Activated CD8-positive, alpha-beta memory T cell treated with anti-CD3 and anti-CD28 coated beads for 36 hours (primary cell): ENCODE data around the gene COA1. TPM values are rescaled to one million over a fixed set of nuclear protein-coding genes. Genes with fewer than 3 reads are reported as not detected.
"Not testable (repeated sequence)": the region's sequence is repeated elsewhere in the genome, so short reads cannot be mapped to it uniquely, and the experiment has no call there.

Experiments
- CTCF ChIA-PET: fragments of 350-600 bp; sonication (Branson Sonifier 250); formaldehyde crosslinking; loops from one replicate; lab custom pipeline; 2021; ENCODE audit warnings: antibody characterized with exemption; lab: Charles Lee
- POLR2A ChIA-PET: fragments of 350-600 bp; sonication (Branson Sonifier 250); formaldehyde crosslinking; loops from one replicate; lab custom pipeline; 2021; ENCODE audit warnings: antibody characterized with exemption; lab: Charles Lee
- total RNA-seq, 2 experiments: library from RNA; stranded (reverse); gene quantifications; one replicate each; pipeline ENCODE4 v1.2.3, GENCODE V29; 2021

Gene COA1
- total RNA-seq, 2 experiments from 2014 or later, result 82.9 to 85.6 TPM

DNA sequence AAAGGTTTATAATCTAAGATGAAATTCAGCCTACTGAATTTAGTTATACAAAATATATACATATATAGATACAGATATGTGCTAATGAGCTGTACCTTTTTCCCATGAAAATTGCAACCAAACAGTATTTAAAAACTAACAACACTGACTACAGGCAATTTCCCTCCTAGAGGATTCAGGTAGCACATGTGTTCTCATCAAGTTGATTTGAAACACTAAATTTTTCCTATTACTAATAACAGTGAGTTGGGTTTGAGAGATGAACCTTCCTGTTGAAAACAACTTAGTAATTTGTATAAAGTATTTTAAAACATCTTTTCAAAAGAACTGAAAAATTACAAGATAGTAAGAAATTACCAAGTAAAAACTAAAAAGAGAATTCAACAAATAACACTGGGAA lies 51.5 kb downstream of the COA1 start:
- ChIA-PET POLR2A (no interaction called here), CTCF (interaction anchor here (0.7 to 1.1 kb wide), 4 partner anchors 29 to 95 kb away, joined by 3 to 5 read pairs (median 4); partner anchors contain the start of gene STK17A)

DNA sequence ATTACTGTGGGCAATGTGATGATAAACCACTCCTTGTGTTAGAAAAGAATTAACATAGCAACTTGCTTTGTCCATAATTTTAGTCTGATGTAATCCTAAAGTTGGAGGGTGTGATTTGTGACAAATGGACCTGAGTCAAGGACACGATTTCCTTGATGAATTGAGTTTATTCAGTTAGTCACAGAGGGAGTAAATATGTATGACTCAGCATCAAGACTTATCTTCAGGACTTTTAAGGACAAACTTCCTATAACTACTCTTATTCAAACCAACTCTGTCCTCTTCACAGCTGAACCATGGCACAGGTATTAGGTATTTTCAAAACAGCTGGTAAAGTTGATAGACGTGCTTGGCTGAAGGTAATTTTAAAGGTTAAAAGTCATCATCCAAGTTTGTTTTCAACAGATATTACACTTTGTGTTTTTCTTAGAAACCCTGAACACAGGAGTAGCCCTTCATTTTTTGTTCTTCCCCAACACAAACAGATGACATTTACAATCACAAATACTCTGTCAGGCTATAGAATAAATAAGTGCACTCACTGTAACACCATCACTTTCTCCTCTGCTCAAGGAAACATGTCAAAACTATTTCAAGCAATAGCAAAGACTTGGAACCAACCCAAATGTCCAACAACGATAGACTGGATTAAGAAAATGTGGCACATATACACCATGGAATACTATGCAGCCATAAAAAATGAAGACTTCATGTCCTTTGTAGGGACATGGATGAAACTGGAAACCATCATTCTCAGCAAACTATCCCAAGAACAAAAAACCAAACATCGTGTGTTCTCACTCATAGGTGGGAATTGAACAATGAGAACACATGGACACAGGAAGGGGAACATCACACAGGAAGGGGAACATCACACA lies 54.5 kb downstream of the COA1 start:
- CTCF ChIA-PET, result interaction anchor here (0.6 kb wide), 1 partner anchor 24 kb away, joined by 3 read pairs; no protein-coding TSS in a partner anchor
- POLR2A ChIA-PET, result no interaction called here

DNA sequence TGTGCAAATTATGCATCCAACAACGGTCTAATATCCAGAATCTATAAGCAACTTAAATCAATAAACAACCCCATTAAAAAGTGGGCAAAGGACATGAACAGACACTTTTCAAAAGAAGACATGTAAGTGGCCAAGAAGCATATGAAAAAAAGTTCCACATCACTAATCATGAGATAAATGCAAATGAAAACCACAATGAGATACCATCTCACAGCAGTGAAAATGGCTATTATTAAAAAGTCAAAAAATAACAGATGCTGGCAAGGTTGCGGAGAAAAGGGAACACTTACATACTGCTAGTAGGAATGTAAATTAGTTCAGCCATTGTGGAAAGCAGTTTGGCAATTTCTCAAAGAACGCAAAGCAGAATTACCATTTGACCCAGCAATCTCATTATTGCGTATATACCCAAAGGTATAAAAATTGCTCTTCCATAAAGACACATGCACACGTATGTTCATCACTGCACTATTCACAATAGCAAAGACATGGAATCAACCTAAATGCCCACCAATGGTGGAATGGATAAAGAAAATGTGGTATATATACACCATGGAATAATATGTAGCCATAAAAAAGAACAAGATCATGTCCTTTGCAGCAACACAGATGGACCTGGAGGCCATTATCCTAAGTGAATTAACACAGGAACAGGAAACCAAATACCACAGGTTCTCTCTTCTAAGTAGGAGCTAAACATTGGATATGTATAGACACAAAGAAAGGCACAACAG lies 55.9 kb downstream of the COA1 start:
- CTCF ChIA-PET, result not testable (repeated sequence)

DNA sequence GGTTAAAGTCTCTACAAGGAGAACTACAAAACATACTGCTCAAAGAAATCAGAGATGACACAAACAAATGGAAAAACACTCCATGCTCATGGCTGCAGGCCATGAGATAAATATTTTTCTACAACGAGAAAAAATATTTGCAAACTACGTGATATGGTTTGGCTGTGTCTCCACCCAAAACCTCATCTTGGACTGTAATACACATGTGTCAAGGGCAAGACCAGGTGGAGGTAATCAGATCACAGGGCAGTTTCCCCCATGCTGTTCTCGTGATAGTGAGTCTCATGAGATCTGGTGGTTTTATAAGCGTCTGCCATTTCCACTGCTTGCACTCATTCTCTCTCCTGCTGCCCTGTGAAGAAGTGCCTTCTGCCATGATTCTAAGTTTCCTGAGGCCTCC lies 57.8 kb downstream of the COA1 start:
- CTCF ChIA-PET, result interaction anchor here (1.2 kb wide), 1 partner anchor 89 kb away, joined by 3 read pairs; the partner anchor contains the start of gene STK17A
- POLR2A ChIA-PET, result no interaction called here

More for the DNA sequence above, 55.9 kb downstream of the COA1 start:
- POLR2A ChIA-PET, result interaction anchor here (0.7 kb wide), 1 partner anchor 56 kb away, joined by 3 read pairs; the partner anchor contains the start of gene COA1

DNA sequence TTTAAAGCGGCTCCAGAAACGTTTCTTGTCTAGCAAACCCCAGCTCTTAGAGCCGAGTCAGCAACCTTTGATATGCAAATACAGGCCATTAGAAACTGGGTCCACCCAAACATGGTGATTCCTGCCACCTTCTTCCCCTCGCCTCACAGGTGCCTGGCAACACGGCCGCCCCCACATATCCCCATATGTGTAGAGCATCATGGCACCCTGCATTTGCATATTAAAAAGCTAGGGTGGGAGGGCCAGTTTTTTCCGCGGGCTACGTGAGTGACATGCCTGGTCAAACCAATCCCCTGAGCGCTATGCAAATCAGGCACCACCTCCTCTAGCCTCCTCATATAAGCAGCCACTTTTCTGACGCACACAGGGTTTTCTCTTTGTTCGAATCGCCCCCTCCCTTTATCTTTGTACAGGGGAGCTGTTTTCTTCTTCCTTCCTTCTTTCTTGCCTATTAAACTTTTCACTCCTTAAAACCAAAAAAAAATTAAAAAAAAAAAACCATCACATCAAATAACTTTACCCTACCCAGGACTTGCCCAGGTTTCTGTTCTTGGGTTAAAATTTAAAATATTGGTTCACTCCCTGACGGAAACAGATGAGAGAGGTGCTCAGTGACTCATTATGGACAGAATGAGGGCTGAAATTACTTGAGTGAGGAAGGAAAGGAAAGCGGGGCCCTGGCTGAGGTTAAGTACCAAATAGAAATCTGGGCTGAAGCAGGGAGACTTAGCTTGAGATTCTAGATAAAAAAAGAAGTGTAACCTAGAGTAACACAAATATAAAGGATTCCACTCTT lies 59.8 kb downstream of the COA1 start:
- CTCF ChIA-PET, result interaction anchor here (0.5 to 1.8 kb wide), 7 partner anchors 9 to 88 kb away, joined by 3 to 11 read pairs (median 3); partner anchors contain the start of gene STK17A
- POLR2A ChIA-PET, result interaction anchor here (0.6 to 2.3 kb wide), 6 partner anchors 19 to 87 kb away, joined by 4 to 10 read pairs (median 6); partner anchors contain the start of gene STK17A

DNA sequence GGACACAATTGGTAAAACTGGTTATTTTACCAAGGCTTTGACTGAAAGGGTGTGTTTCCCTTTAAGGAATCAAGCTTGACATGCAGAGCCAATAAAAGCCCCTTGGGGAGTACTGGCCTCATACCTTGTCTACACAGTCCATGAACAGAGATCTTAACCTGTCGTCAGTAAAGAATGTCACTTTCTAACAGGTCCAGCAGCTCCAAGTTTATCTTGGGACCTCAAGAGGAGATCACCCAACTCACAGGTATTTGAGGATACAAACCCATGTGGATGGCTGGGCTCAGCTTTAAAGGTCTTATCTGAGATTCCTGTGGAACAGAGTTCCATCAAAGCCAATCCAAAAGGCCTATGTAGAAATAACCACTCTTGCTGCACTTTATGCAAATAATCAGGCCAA lies 61.3 kb downstream of the COA1 start:
- CTCF ChIA-PET, result no interaction called here
- POLR2A ChIA-PET, result no interaction called here

DNA sequence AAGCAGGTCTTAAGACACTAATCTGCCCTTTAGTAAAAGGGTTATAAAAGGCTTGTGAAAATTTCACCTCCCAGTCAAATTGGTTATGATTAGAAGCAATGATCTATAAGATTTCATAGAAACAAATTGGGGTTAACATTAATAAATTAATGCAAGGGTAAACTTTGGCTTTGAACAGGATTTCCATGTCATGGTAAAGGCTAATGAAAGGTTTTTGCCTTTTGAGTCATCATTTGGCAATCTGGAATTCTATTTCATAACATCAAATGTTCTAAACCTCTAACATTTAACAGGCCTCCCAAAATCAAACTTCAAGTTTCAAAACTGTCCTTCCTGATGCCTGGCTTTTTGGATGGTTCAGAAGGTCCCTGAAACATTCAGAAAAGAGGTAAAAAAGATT lies 62.4 kb downstream of the COA1 start:
- ChIA-PET CTCF (no interaction called here), POLR2A (no interaction called here)

DNA sequence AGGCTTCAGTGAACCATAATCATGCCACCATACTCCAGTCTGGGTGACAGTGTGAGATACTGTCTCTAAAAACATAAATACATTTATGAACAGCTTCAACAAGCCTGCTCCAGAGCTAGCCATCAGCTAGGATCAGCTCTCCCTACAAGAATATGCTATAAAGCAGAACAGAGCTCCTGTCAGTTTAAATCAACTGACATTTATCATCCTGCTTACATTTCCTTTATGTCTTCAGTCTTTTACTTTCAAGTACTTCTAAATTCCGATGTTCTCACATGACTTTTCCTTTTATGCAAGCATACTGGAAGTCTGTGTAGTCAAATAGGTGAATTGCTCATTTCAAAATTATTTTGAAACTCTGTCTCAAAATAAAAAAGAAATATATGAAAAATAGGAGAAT lies 64.6 kb downstream of the COA1 start:
- CTCF ChIA-PET, result interaction anchor here (3.4 kb wide), 1 partner anchor 82 kb away, joined by 9 read pairs; the partner anchor contains the start of gene STK17A
- POLR2A ChIA-PET, result interaction anchor here (1.1 kb wide), 1 partner anchor 82 kb away, joined by 4 read pairs; the partner anchor contains the start of gene STK17A

DNA sequence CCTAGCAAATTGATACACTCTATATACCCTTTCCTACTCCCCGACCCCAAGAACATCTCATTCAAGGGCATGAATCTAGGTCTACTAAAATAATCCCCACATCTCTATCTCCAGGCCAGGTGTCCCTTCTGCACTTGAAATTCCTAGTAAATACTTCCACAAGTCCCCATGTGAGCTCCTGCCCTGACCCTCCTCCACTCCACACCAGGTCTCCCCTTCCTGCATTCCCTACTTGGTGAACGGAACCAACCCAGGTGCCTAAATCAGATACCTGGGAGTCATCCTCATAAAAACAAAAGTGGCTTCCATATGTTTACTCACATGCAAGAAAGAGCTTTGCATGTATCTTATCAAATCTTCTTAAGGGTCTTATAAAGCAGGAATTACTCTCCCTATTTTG lies 69.2 kb downstream of the COA1 start:
- CTCF ChIA-PET, result interaction anchor here (1.2 kb wide), 1 partner anchor 9 kb away, joined by 5 read pairs; no protein-coding TSS in a partner anchor
- POLR2A ChIA-PET, result no interaction called here

DNA sequence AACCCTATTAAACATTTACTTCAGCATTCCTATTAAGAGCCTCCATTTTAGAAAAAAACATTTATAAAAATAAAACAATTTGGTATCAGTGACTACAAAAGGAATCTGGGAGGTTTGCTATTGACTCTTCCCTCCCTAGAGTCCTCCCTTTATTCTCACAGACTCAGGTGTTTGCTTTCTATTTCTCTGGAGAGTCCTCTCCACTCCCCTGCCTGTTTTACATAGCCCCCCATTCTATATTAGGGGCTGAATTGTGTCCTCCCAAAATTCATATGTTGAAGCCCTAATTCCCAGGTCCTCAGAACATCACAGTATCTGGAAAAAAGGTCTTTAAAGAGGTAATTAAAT lies 69.8 kb downstream of the COA1 start:
- POLR2A ChIA-PET, result interaction anchor here (0.6 to 0.7 kb wide), 2 partner anchors 9 to 15 kb away, joined by 3 to 4 read pairs; no protein-coding TSS in a partner anchor
- CTCF ChIA-PET, result no interaction called here

DNA sequence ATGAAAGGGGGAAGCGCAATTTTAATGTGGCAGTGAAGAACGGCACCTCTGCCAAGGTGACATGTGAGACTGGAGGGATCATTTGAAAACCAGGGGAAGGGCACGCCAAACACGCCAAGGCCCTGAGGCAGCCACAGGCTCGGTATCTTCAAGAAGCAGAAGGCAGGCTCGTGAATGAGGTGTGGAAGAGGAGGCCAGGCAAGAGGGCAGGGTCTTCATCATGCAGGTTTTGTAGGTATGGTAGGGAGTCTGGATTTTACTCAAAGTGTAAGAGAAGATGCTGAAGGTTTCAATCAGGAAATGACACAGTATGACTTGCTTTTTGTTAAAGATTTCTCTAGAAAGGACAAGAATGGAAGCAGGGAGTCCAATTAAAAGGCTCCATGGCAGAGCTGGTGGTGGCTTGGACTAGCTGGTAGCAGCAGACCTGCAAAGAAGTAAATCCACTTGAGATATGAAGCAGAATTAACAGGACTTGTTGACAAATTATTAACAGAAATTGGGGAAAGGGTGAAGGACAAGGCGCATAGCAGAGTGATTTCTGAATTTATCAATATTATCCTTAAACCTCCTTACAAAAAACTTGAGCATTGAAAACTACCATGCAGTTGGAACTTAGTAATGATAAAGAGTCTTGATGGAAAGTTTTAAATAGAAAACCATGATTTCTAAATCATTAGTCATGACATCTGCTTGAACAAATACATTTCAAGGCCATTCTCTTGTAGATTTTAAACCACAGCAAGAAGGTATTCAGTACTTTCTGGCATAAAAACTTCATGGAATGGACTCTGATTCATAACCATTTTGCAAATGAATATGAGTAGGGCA lies 70.4 kb downstream of the COA1 start:
- POLR2A ChIA-PET, result interaction anchor here (0.6 to 0.7 kb wide), 2 partner anchors 8 to 14 kb away, joined by 3 to 4 read pairs; no protein-coding TSS in a partner anchor
- CTCF ChIA-PET, result no interaction called here

DNA sequence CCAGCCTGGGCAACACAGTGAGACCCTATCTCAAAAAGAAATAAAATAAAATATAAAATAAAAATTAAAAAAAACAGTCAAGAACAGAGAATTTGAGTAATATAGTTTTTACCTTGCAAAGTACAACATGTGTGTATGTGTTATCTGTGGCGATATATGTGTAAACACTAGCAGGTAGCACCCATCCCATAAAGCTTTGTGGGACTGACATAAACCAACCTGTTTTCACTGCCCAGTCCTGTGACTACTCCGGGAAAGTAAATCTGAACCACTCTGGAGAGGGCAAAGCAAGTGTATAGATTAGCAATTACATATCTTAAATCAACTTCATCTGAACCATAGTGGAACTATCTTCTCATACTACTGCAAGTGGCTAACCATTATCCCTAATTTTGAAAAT lies 72.3 kb downstream of the COA1 start:
- CTCF ChIA-PET, result interaction anchor here (2.0 kb wide), 1 partner anchor 74 kb away, joined by 7 read pairs; the partner anchor contains the start of gene STK17A
- POLR2A ChIA-PET, result no interaction called here

DNA sequence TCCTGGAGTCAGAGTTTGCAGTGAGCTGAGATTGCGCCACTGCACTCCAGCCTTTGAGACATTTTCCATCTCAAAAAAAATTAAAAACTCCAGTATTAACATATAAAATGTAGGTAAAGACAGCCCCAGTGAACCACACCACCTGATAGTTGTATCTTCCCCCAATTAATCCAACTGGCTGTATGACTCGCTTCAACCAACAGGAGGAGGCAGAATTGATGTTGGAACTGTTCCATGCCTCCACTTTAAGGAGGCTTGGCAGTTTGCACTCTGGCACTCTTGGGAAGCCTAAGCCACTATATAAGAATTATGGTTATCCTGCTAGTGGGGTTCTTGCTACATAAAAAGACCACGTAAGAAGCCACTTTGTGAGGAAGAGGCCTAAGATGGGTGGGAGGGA lies 73.7 kb downstream of the COA1 start:
- ChIA-PET POLR2A (no interaction called here), CTCF (interaction anchor here (2.0 kb wide), 1 partner anchor 73 kb away, joined by 7 read pairs; the partner anchor contains the start of gene STK17A)

DNA sequence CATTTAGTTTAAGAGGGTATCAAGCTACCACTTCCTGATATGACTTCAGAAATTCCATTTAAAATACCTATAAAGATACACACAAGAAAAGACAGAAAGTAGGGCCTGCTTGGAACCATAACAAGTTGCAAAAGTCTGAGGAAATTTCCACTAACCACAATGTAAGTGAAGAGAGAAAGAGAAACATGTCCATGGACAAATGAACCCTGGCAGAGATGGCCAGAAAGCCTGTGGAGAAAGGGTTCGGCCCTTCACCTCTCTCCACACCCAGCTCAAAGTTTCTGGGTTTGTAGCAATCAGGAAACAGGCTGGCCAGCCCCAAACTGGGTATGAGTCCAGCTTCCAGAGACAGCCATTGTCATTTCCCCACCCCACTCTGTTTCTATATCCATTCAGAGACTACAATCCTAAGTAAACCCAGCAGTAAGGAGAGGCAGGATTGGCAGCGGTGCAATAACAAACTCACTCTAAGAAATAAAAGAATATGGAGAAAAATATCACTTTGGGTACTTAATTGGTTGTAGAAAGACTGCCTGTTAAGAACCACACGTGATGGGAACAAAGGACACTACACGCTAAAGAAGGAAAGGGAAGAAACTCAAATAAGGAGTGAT lies 75.3 kb downstream of the COA1 start:
- POLR2A ChIA-PET, result no interaction called here

DNA sequence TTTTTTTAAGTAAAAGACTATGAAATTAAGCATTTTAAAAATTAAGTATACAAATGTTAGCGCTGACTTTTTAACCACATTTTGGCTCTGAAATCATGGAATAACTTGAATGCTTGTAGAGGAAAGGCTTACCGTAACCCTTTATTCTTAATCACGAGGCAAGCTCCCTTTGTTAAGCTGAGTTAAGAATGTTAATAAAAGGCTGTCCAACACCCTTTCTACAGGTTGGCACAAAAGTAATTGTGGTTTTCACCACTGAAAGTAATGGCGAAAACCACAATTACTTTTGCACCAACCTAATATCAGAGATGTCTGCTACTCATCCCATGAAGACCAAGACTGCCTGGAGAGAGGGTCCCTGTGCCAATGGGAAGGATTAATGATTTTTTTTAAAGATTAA lies 75.9 kb downstream of the COA1 start:
- POLR2A ChIA-PET, result no interaction called here
- CTCF ChIA-PET, result interaction anchor here (1.2 kb wide), 1 partner anchor 32 kb away, joined by 3 read pairs; no protein-coding TSS in a partner anchor

More for the DNA sequence above, 75.3 kb downstream of the COA1 start:
- CTCF ChIA-PET, result interaction anchor here (1.2 kb wide), 1 partner anchor 32 kb away, joined by 3 read pairs; no protein-coding TSS in a partner anchor

DNA sequence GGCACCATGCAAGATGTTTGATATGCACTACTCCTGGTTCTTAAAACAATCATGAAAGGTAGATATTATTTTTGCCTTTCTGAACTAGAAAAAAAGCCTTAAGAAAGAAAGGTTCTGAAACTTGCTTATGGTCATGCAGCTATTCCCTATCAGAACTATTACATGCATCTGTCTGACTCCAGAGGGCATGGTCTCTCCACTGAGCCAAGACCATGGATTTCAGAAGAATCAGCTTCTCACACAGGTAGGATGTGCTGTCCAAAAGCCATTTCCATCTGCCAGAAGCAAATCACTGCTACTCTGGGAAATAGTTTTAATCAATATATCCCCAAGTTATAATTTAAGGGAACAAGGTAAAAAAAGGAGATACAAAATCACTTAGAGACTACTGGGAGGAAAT lies 77.0 kb downstream of the COA1 start:
- ChIA-PET CTCF (interaction anchor here (1.2 to 7.1 kb wide), 2 partner anchors 31 to 69 kb away, joined by 3 to 63 read pairs; partner anchors contain the start of gene STK17A), POLR2A (no interaction called here)
